ENCODE measurements around the gene SETD4. TPM values are rescaled to one million over a fixed set of nuclear protein-coding genes. Genes with fewer than 3 reads are reported as not detected.
A peak's percentile ranks its signal among the peaks of the same experiment; 100 is the strongest.

SETD4 gene
- total and polyA plus RNA-seq, 2 of the 13 experiments (the other 11 are each of a cell fraction or from before 2014, with no cell fraction given), result 7.1 to 14.4 TPM

GRCh38 chr21:36073181-36073580 is 12.9 kb upstream of the SETD4 start (continued):
- TF ChIP-seq MLXIP (CRISPR knock-in tag; IDR thresholded peaks at IDR 0.05; ENCODE audit: borderline replicate concordance) (no peak), ZSCAN30 (CRISPR knock-in tag; IDR thresholded peaks at IDR 0.05) (no peak), ZNF883 (CRISPR knock-in tag; IDR thresholded peaks at IDR 0.05; ENCODE audit: not compliant biosample characterization) (no peak), ZNF230 (CRISPR knock-in tag; IDR thresholded peaks at IDR 0.05) (no peak), NR2F1 (CRISPR knock-in tag; IDR thresholded peaks at IDR 0.05) (0 out of 4 replicates have a peak, but pooled peaks of 1 of the 2 experiments have one; percentile 27), ZNF556 (CRISPR knock-in tag; IDR thresholded peaks at IDR 0.05; ENCODE audit: borderline replicate concordance) (0 out of 2 replicates have a peak, but pooled peaks have one; percentile 53), PLRG1 (conservative IDR thresholded peaks at IDR 0.05) (no peak), ZMAT5 (CRISPR knock-in tag; IDR thresholded peaks at IDR 0.05; ENCODE audit: borderline replicate concordance, low read depth) (no peak), DR1 (CRISPR knock-in tag; IDR thresholded peaks at IDR 0.05) (no peak), ZMAT3 (CRISPR knock-in tag; conservative IDR thresholded peaks at IDR 0.05) (no peak), MXD4 (CRISPR knock-in tag; IDR thresholded peaks at IDR 0.05) (no peak), MYC (CRISPR knock-in tag; IDR thresholded peaks at IDR 0.05; ENCODE audit: borderline replicate concordance) (no peak), IKZF4 (CRISPR knock-in tag; IDR thresholded peaks at IDR 0.05; ENCODE audit: borderline replicate concordance, low read depth, not compliant biosample characterization) (no peak), NFKB2 (CRISPR knock-in tag; IDR thresholded peaks at IDR 0.05; ENCODE audit: borderline replicate concordance) (no peak), NCOA5 (CRISPR knock-in tag; IDR thresholded peaks at IDR 0.05) (no peak), ZNF790 (CRISPR knock-in tag; IDR thresholded peaks at IDR 0.05; ENCODE audit: borderline replicate concordance) (no peak), ZNF263 (CRISPR knock-in tag; IDR thresholded peaks at IDR 0.05) (no peak), KLF15 (CRISPR knock-in tag; IDR thresholded peaks at IDR 0.05; ENCODE audit: borderline replicate concordance) (no peak), RERE (CRISPR knock-in tag; IDR thresholded peaks at IDR 0.05; ENCODE audit: low read depth) (peak; percentile 50; the same call in 1 of the 2 replicates), ZNF615 (CRISPR knock-in tag; IDR thresholded peaks at IDR 0.05; ENCODE audit: borderline replicate concordance) (no peak), ATRX (CRISPR knock-in tag; IDR thresholded peaks at IDR 0.05; ENCODE audit: borderline replicate concordance) (no peak), EP300 (IDR thresholded peaks at IDR 0.05; ENCODE audit: low read depth in 2 of 2, low read length in 2 of 2) (peak in 1 of 2 experiments; percentile 50; a peak in 1 of 4 replicates), EP300 (CRISPR knock-in tag; IDR thresholded peaks at IDR 0.05; ENCODE audit: borderline replicate concordance) (no peak)

All from HepG2 (cell line).